ENCODE data around the gene STAMBPL1.

STAMBPL1 gene

GRCh38 chr10:88857831-88858230, 22.2 kb upstream of the STAMBPL1 start:
- DNase-seq (ENCODE audit: low spot score), result no peak

- DNase-seq (ENCODE audit: low spot score), result peak; percentile 44
These were observed 21.6 kb upstream of the STAMBPL1 start for GRCh38 chr10:88858491-88858890.

- DNase-seq (ENCODE audit: low spot score), result no peak
These were observed 19.0 kb upstream of the STAMBPL1 start for GRCh38 chr10:88861036-88861435.

- peak; percentile 36 for DNase-seq (ENCODE audit: low spot score)
These were observed 14.7 kb upstream of the STAMBPL1 start for GRCh38 chr10:88865281-88865876.

- DNase-seq (ENCODE audit: low spot score), result no peak
These were observed 13.6 kb upstream of the STAMBPL1 start for GRCh38 chr10:88866454-88866853.

- no peak for DNase-seq (ENCODE audit: low spot score)
These were observed 10.0 kb upstream of the STAMBPL1 start for GRCh38 chr10:88870089-88870488.

GRCh38 chr10:88873757-88874156, 6.3 kb upstream of the STAMBPL1 start:
- DNase-seq (ENCODE audit: low spot score), result no peak

GRCh38 chr10:88874281-88874680, 5.8 kb upstream of the STAMBPL1 start:
- DNase-seq (ENCODE audit: low spot score), result no peak

- DNase-seq (ENCODE audit: low spot score), result no peak
These were observed 5.0 kb upstream of the STAMBPL1 start for GRCh38 chr10:88875081-88875480.

- DNase-seq (ENCODE audit: low spot score), result no peak
These were observed 2.7 kb upstream of the STAMBPL1 start for GRCh38 chr10:88877298-88877697.

- peak; percentile 90 for DNase-seq (ENCODE audit: low spot score)
These were observed 434 bp downstream of the STAMBPL1 start for GRCh38 chr10:88880282-88881076.

GRCh38 chr10:88881320-88881719, 1.3 kb downstream of the STAMBPL1 start:
- DNase-seq (ENCODE audit: low spot score), result peak; percentile 62

- peak; percentile 70 for DNase-seq (ENCODE audit: low spot score)
These were observed 2.0 kb downstream of the STAMBPL1 start for GRCh38 chr10:88881922-88882645.

- peak; percentile 95 for DNase-seq (ENCODE audit: low spot score)
These were observed 2.8 kb downstream of the STAMBPL1 start for GRCh38 chr10:88882646-88883447.

- peak; percentile 21 for DNase-seq (ENCODE audit: low spot score)
These were observed 3.4 kb downstream of the STAMBPL1 start for GRCh38 chr10:88883448-88883809.

GRCh38 chr10:88886557-88886956, 6.5 kb downstream of the STAMBPL1 start:
- DNase-seq (ENCODE audit: low spot score), result peak; percentile 39

GRCh38 chr10:88888810-88889445, 8.9 kb downstream of the STAMBPL1 start:
- no peak for DNase-seq (ENCODE audit: low spot score)

GRCh38 chr10:88889559-88890337, 9.7 kb downstream of the STAMBPL1 start:
- DNase-seq (ENCODE audit: low spot score), result no peak

GRCh38 chr10:88890681-88891381, 10.8 kb downstream of the STAMBPL1 start:
- no peak for DNase-seq (ENCODE audit: low spot score)
